Measurements from ENCODE around the gene MSANTD1. TPM values are rescaled to one million over a fixed set of nuclear protein-coding genes. Genes with fewer than 3 reads are reported as not detected.
"Not testable (repeated sequence)": the region's sequence is repeated elsewhere in the genome, so short reads cannot be mapped to it uniquely, and the experiment has no call there.

MSANTD1 gene
- total RNA-seq, 4 donors from 2014 or later = 0.36 to 0.72 TPM; not detected in 2

DNA sequence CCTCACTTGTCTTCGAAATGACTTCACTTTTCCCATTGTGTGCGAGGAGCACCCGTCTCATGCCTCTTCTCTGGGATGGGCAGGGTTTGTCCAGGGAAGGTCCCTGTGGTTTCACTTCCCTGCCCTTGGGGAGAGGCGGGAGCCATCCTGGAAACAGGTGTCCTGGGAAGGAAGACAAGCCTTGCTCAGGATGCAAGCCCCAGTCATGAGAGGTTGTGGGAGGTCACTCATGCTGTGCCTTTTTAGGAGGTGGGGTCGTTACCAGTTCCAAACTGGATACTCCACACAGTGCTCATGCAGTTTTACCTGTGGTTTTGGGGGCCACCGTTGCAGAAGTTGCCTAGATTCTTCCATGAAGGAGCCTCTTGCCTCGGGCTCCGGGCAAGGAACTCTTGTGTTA is 47.7 kb downstream of the MSANTD1 start:
- DNase-seq (ENCODE audit: low spot score in 2 of 2) = peak in 1 of 2 donors; percentile 54
- 92% methylated on average over 6 of the region's 8 CpGs for WGBS

DNA sequence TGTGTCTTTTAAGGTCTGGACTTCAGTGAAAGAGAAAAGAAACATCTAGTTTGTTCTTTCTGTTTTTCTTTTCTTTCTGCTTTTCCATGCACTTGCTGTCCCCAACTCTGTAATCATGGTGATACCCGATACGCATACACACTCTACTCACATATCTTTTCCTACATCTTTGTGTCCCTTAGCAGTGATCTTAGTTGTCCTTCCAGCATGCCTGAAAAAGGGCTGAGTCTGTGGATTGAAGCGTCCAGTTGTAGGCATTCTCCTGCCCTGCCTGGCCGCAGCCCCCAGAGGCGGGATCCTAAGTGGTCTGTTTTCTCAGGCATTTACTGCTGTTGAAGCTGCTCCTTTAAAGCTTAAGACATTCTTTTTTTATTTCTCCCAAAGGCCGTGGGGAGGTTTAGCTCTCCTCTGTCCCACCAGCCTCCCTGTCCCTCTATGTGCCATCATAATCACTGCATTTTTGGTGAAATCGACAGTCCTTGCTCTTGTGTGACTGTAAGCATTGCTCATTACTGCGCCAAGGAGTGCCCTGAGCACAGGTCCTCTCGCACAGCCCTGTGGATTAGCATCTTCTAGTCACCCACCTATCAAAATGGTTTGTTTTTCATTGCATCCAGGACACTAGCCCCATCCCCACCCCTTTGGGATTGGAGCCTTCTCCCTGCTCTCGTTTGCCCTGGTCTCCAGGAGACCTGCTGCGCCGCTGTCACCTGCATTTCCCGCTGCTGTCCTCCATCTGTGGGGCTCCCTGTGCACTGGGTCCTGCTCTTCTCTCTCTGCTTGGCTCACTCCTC is 48.3 kb downstream of the MSANTD1 start:
- DNase-seq (ENCODE audit: low spot score in 2 of 2) = peak in 1 of 2 donors; percentile 29
- no peak for TF ChIP-seq POLR2A (IDR thresholded peaks at IDR 0.05)
- TF ChIP-seq EP300 (IDR thresholded peaks at IDR 0.05) = no peak
- TF ChIP-seq, protein P1, sequence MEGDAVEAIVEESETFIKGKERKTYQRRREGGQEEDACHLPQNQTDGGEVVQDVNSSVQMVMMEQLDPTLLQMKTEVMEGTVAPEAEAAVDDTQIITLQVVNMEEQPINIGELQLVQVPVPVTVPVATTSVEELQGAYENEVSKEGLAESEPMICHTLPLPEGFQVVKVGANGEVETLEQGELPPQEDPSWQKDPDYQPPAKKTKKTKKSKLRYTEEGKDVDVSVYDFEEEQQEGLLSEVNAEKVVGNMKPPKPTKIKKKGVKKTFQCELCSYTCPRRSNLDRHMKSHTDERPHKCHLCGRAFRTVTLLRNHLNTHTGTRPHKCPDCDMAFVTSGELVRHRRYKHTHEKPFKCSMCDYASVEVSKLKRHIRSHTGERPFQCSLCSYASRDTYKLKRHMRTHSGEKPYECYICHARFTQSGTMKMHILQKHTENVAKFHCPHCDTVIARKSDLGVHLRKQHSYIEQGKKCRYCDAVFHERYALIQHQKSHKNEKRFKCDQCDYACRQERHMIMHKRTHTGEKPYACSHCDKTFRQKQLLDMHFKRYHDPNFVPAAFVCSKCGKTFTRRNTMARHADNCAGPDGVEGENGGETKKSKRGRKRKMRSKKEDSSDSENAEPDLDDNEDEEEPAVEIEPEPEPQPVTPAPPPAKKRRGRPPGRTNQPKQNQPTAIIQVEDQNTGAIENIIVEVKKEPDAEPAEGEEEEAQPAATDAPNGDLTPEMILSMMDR (IDR thresholded peaks at IDR 0.05) = no peak
- no peak for TF ChIP-seq POLR2AphosphoS5 (IDR thresholded peaks at IDR 0.05)
- H3K4me1 ChIP-seq = peaks cover 32% of the 10 kb centered on the region
- H3K9me3 ChIP-seq = peaks cover 7% of the 10 kb centered on the region
- 95% methylated on average over 13 of the region's 13 CpGs for WGBS
- no peaks in the 10 kb centered on the region for H3K27me3 ChIP-seq
- no peak overlapping the region for H3K4me3 ChIP-seq
- H3K27ac ChIP-seq = no peak overlapping the region
- no peaks in the 10 kb centered on the region for H3K36me3 ChIP-seq

More for the DNA sequence above, 47.7 kb downstream of the MSANTD1 start:
- no peaks in the 10 kb centered on the region for H3K27me3 ChIP-seq
- TF ChIP-seq POLR2AphosphoS5 (IDR thresholded peaks at IDR 0.05) (no peak), EP300 (IDR thresholded peaks at IDR 0.05) (no peak), POLR2A (IDR thresholded peaks at IDR 0.05) (no peak)
- TF ChIP-seq, protein P1 (IDR thresholded peaks at IDR 0.05) = no peak
- H3K4me1 ChIP-seq = peaks cover 38% of the 10 kb centered on the region
- no peak overlapping the region for H3K4me3 ChIP-seq
- H3K27ac ChIP-seq = no peak overlapping the region
- no peaks in the 10 kb centered on the region for H3K36me3 ChIP-seq
- H3K9me3 ChIP-seq = peaks cover 7% of the 10 kb centered on the region

DNA sequence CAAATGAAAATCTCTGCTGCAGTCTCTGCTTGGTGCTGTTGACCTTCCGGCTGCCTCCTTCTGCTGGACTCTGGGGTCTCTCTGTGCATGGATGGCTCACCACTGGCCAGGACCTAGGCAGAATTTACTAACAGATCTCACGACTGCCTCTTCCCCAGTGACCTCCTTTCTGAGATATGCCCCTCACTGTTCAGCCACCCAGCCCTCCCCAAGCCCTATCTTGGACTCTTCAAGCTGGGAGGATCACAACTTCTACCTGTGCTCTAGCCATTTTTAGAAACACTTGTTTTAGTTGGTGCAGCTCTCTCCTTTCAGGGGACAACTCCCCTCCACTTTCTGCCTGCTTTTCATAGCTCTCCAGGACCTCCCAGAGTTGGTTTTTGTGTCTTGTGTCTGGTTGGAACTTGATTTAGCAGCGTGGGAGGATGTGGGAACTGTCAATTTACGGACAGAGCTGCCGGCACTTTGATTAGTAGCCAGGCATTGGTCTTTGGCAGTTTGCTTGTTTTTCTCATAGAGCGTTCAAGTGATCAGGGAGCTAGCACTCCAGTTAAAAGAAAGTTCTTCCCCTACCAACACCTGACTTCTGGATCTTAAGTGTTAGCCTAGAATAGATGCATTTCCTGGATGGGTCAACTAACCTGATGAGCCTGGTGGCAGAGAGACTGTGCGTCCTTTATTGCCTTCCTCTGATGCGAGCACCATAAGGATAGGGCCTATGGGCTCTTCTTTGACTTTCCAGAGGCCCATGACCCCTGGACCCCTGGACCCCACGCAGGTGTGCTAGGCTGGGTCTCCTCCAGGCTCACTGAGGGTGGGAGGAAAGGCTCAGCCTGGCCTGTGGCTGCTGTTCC is 50.4 kb downstream of the MSANTD1 start:
- H3K4me3 ChIP-seq = no peak overlapping the region
- WGBS = 50% methylated on average over 8 of the region's 9 CpGs
- no peaks in the 10 kb centered on the region for H3K27me3 ChIP-seq
- H3K36me3 ChIP-seq = no peaks in the 10 kb centered on the region
- DNase-seq (ENCODE audit: low spot score in 2 of 2) = peak in 1 of 2 donors; percentile 52
- H3K27ac ChIP-seq = no peak overlapping the region
- peaks cover 7% of the 10 kb centered on the region for H3K9me3 ChIP-seq
- TF ChIP-seq, protein P1 (IDR thresholded peaks at IDR 0.05) = no peak
- TF ChIP-seq POLR2AphosphoS5 (IDR thresholded peaks at IDR 0.05) (no peak), POLR2A (IDR thresholded peaks at IDR 0.05) (no peak), EP300 (IDR thresholded peaks at IDR 0.05) (no peak)
- peaks cover 22% of the 10 kb centered on the region for H3K4me1 ChIP-seq

DNA sequence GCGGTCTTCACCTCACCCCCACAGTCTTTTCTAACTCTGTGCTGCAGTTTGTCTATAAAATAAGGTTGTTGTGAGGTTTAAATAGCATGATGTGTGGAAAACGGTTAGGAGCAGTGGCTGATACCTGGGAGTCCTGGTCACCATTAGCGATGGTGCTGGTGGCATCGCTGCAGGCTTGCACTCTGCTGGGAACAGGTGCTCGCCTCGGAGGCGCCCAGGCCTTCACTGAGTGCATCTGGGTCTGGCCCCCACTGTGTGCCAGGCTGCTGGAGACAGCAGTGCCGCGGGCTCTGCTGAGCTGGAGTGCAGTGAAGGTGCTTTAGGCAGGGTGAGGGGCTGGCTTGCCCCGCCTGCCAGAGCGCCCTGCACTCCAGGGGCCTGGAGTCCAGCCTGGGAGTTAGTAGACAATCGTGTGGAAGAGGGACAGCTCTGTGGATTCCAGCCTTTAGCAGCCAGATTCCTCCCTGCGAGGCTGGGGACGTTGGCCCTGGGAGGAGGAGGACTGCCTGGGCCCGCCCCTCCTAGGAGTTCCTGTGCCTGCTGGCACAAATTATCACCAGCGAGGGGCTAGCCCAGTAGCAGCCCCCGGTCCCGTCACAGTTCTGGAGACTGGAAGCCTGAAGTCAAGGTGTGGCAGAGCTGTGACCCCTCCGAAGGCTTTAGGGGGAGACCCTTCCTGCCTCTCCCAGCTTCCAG is 51.2 kb downstream of the MSANTD1 start:
- no peaks in the 10 kb centered on the region for H3K27me3 ChIP-seq
- DNase-seq (ENCODE audit: low spot score in 2 of 2) = peak in 1 of 2 donors; percentile 60
- WGBS = 83% methylated on average over 17 of the region's 19 CpGs
- no peaks in the 10 kb centered on the region for H3K36me3 ChIP-seq
- H3K27ac ChIP-seq = no peak overlapping the region
- no peak overlapping the region for H3K4me3 ChIP-seq
- TF ChIP-seq, protein P1 (IDR thresholded peaks at IDR 0.05) = no peak
- TF ChIP-seq POLR2AphosphoS5 (IDR thresholded peaks at IDR 0.05) = no peak
- no peak for TF ChIP-seq EP300 (IDR thresholded peaks at IDR 0.05)
- TF ChIP-seq POLR2A (IDR thresholded peaks at IDR 0.05) = no peak
- H3K4me1 ChIP-seq = peaks cover 26% of the 10 kb centered on the region
- peaks cover 7% of the 10 kb centered on the region for H3K9me3 ChIP-seq

DNA sequence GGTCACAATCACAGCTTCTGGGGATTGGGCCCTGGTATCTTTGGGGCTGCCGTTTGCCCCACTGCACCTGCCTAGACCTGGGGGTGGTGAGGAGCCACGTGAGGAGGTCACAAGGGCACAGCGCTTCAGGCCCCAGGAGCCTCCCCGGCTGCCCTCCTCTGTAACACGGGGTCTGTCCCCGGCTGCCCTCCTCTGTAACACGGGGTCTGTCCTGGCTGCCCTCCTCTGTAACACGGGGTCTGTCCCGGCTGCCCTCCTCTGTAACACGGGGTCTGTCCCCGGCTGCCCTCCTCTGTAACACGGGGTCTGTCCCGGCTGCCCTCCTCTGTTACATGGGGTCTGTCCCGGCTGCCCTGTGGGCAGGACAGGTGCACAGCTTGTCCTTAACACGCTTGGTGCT is 51.9 kb downstream of the MSANTD1 start:
- H3K36me3 ChIP-seq, H3K9me3 ChIP-seq, H3K27ac ChIP-seq, H3K27me3 ChIP-seq, H3K4me3 ChIP-seq: not testable (repeated sequence)
- 93% methylated on average over 14 of the region's 15 CpGs for WGBS
- DNase-seq (ENCODE audit: low spot score in 2 of 2) = peak in 1 of 2 donors; percentile 65
- peaks cover 33% of the 10 kb centered on the region for H3K4me1 ChIP-seq

Measured in suprapubic skin (tissue), 4 donors.